ENCODE measurements around the gene WSB2.
"Not testable (repeated sequence)": the region's sequence is repeated elsewhere in the genome, so short reads cannot be mapped to it uniquely, and the experiment has no call there.

The WSB2 gene

DNA sequence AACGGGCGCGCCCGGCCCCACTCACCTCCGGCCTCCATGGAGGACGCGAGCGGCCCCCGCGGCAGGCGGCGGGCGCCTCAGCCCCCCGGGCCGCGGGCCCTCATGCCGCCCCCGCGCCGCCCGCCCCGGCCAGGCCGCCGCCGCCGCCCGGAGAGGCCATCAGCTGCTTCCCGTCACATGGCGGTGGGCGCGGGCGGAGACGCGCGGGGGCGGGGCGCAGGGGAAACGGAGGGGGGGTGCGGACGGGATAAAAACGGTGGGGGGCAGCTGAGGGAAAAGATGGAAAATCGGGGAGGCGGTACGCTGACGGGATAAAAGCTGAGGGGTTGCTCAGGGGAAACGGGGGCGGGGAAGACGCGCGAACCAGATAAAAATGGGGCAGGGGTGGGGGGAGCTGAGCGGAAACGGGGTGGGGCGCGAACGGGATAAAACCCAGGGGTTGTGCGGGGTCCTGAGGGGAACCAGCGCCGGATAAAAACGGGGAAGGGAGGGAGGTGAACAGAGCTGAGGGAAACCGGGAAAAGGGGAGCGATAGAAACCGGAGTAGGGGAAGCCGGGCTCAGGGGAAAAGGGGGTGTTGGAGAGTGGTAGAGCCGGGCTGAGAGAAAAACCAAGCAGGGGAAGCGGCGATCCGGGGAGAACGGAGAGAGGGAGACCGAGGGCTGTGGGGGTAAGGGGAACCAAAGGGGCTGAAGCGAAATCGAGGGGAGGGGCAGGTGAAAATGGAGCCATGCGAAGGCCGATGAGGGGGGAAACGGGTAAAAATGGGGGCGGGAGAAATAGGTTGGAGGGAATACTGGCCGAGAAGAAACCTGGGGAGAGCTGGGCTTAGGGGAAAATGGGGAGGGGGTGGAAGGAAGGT, at the start of gene WSB2:
TSS of gene WSB2 (minus strand) at position 169 of the 862 bp plus-strand sequence. CDS start at position 38, 131 bp downstream.
- DNase-seq (ENCODE audit: low spot score), result peak; percentile 85

DNA sequence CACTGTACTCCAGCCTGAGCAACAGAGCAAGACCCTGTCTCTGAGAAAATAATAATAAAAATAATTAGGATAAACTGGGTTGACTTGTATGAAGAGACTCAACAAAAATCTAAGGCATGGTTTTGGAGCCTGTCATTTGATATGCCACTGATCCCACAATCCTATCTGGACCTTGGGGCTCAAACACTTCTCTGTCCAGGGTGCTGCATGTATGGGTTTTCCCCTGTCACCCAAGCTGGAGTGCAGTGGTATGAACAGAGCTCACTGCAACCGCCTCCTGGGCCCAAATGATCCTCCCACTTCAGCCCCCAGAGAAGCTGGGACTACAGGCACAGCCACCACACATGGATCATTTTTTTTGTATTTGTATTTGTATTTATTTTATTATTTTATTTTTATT, 48.1 kb upstream of the WSB2 start:
- DNase-seq (ENCODE audit: low spot score), result no peak

DNA sequence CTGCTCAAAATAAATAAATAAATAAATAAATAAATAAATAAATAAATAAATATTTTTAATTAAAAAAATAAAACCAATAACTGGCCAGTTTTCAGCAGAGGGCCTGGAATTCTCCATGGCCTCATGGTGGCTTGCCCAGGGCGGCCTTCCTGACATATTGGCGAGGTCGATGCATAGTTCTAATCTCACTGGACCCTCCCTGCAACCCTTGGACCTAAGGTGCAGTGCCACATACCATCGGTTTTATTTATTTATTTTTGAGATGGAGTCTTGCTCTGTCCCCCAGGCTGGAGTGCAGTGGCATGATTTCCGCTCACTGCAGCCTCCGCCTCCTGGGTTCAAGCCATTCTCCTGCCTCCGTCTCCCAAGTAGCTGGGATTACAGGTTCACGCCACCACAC, 46.7 kb upstream of the WSB2 start:
- no peak for DNase-seq (ENCODE audit: low spot score)

DNA sequence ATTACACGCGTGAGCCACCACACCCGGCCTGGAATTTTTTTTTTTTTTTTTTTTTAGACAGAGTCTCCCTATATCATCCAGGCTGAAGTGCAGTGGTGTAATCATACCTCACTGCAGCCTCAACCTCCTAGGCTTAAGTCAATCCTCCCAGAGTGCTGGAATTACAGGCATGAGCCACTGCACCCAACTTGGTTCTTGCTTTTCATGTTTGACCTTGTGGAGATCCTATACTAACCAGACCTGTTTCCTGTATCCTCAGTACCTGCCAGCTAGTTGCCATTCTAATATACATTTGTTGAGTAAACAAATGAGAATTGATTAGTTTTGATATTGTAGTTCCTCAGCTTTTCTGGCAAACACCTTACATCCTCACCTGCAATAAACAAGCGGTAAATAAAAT, 46.0 kb upstream of the WSB2 start:
- no peak for DNase-seq (ENCODE audit: low spot score)

DNA sequence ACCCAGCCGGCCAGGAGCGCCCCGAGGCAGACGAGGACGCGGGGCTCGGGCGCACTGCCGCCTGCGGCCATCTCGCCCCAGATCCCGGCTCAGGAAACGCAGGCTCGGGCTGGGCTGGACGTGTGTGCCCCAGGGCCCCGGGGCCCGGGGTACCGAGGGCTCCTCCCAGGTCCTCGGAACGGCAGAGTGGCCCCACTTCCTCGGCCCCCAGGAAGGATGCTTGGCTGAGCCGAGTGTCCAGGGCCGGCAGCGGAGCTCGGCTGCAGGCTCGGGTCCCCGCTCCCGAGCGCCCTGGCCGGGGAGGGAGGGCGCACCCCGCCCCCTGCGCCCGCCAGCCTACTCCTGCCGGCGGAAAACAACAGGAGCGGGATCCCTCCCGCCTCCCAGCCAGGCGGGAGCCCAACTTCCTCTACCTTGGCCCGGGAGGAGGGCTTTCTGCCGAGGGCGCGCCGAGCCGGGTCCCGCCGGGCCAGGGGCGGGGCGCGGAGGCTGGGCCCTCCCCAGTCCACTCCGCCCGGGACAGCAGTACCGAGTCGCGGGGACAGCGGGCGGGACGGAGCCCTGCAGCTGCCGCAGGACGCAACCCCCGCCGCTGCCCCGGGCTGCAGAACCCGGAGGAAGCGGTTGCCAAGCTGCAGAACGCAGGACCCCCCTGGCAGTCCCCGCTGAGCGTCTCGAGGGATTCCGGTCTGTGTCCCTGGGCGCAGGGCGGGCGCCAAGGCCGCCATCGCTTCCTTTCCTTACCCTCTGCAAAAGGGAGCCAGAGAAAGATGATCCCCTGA, 42.8 kb upstream of the WSB2 start, which contains the start of gene VSIG10:
TSS of gene VSIG10 (minus strand) at position 411 of the 782 bp plus-strand sequence. CDS start at position 71, 340 bp downstream.
- DNase-seq (ENCODE audit: low spot score), result peak; percentile 92

DNA sequence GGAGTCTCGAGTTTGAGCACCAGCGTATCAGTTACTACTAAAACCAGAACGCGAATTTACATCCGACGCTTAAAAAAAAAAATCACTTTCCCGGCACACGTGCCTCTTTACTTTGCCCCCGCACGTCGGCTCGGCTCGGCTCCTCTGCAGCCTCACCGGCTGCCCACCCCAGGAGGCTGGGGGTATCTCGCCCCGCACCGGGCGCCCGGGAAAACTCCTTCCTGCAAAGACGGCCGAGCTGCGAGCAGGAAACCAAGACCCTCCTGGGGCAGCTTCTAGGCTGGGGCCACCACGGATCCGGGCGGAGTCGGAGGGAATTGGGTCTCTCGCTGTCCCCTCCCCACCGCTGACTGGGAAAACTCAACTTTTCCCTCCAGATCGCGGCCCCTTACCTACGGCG, 42.2 kb upstream of the WSB2 start:
- DNase-seq (ENCODE audit: low spot score), result peak; percentile 38

DNA sequence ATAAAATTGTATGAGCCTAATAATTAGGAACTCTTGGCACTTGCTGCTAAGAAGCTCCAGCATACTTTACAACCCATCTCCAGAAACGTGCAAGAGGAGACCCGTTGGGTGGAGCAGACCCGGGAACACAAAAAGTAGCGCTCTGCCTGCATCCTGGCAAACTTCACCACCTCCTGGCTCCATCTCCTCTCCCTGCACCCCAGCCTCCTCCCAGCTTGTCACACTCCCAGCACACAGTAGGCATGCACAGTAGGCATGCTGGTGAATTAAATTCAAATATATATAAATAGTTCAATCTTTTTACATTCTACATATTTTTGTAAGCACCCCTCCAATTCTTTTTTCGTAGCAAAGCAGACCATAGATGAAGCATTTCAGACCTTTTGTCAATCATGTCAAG, 41.6 kb upstream of the WSB2 start:
- DNase-seq (ENCODE audit: low spot score), result no peak

DNA sequence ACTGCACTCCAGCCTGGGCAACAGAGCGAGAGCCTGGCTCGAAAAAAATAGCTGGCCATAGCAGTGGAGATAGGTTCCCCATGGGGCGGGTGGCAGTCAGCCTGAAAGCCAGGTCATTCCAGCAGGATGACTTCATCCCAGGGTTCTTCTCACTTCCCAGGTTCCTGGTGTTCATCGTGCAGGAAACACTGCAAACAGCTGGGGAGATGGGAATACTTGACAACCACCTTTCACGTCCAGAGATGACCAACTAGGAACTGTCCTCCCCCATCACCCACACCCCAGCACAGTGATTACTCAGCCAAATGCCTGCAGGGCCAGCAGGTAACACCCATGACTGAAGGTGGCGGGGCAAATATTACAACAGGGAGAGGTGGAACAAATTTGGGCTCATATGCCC, 41.1 kb upstream of the WSB2 start:
- DNase-seq (ENCODE audit: low spot score), result no peak

DNA sequence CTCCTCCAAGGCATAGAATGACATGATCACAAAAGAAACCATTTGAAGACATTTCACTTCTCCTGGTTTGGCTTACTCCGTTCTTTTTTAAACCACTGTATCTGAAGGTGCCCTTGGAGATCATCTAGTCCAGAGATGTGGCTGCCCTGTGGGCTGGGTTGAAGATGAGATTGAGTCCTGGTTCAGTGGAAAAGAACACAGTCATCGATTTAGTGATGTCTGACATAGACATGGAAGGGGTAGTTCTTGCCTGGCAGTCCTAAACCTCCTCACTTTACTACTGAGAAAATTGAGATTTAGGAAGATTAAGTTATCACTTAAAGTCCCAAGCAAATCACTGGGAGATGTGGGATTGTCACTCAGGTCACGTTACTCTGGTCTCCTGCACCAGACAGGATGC, 40.1 kb upstream of the WSB2 start:
- no peak for DNase-seq (ENCODE audit: low spot score)

DNA sequence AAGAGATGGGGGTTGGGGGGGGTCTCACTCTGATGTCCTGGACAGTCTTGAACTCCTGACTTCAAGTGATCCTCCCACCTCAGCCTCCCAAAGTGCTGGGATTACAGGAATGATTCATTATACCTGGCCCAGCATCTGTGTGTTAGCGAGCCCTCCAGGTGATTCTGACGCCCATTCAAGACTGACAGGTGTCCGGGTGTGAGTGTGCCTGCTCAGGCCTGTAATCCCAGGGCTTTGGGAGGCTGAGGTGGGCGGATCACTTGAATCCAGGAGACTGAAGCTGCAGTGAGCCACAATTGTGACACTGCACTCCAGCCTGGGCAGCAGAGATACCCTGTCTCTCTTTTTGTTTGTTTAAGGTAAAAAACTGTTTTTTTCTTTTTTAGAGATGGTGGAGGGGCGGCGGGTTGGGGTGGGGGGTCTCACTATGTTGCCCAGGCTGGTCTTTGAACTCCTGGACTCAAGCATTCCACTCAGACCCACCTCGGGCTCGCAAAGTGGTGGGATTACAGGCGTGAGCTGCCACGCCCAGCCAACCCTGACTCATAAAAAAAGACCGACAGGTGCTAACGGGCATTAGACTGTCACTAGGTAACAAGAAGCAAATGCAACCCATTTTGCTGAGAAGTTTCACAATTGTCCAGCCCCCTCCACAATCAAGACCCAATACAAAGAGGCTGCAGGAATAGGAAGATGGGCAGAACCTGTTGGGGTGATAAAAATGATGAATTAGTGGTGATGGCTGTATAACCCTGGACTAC, 38.1 kb upstream of the WSB2 start:
- no peak for DNase-seq (ENCODE audit: low spot score)

DNA sequence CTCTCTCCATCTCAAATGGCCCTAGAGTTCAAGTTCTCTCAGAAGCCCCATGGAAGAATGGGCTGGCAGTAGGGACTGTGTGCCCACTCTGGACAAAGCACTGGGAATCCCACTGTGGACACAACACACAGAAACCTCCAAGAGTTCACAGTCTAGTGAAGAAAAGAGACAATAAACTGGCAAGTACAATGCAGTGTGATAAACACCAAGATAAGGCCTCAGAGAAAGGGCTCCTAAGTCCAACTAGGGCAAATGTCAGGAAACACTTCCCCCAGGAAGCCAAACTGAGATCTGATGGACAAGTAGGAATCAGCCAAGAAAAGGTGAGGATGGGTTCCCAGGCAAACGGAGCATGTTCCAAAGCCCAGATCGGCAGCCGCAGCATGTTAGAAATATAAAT, 37.4 kb upstream of the WSB2 start:
- DNase-seq (ENCODE audit: low spot score), result no peak

DNA sequence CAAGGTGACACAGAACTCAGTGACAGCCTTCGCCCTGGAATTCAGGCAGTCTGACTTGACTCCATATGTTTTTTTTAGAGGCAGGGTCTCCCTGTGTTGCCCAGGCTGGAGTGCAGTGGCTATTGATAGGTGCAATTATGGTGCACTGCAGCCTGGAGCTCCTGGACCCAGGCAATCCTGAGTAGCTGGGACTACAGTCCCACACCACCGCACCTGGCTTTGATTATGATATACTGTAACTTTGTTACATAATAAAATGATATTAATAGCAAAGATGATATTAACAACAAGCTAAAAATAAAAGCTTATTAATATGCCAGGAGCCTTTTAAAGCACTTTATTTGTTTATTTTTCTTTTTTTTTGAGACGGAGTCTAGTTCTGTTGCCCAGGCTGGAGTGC, 33.1 kb upstream of the WSB2 start:
- no peak for DNase-seq (ENCODE audit: low spot score)

DNA sequence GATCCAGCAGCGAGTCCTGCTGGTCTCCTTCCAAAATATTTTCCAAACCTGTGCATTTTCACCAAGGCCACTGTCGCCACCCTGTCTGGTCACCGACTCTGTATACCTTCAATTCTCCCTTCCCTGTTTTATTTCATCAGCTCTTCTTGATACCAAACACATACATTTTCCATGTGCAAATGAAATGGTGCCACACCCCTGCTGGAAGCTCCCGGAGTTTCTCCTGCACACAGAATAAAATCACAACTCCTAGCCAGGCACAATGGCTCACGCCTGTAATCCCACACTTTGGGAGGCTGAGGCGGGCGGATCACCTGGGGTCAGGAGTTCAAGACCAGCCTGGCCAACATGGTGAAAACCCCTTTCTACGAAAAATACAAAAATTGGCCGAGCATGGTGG, 28.8 kb upstream of the WSB2 start:
- no peak for DNase-seq (ENCODE audit: low spot score)

DNA sequence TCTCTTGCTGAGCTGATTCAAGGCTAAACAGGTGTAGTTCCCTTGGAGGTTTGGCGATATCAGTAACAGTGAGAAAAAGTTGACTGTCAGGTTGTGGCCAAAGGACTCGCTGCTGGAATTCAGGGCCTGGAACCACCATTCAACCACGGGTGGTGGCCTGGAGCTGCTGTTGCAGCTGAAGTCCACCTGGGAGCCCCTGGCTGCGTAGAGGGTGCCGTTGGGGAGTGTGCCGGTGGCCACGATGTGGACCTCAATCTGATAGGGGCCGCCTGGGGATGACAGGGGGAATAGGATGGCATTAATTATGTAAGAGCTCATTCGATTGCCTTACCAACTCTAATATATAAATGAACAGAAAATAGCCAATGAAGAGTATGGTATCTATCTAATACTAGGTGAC, 21.2 kb upstream of the WSB2 start:
- no peak for DNase-seq (ENCODE audit: low spot score)

DNA sequence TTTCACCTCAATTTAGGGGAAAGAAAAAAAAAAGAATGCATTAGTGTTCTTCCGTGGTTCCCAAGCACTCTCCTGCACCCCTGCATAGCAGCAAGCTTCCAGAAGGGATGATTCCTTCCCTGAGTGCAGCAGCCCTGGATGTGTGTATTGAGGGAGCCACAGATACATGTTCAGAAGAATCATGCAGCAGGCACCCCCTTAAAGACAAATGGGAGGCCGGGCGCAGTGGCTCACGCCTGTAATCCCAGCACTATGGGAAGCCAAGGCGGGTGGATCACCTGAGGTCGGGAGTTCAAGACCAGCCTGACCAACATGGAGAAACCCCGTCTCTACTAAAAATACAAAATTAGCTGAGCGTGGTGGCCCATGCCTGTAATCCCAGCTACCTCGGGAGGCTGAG, 20.5 kb upstream of the WSB2 start:
- not testable (repeated sequence) for DNase-seq (ENCODE audit: low spot score)

DNA sequence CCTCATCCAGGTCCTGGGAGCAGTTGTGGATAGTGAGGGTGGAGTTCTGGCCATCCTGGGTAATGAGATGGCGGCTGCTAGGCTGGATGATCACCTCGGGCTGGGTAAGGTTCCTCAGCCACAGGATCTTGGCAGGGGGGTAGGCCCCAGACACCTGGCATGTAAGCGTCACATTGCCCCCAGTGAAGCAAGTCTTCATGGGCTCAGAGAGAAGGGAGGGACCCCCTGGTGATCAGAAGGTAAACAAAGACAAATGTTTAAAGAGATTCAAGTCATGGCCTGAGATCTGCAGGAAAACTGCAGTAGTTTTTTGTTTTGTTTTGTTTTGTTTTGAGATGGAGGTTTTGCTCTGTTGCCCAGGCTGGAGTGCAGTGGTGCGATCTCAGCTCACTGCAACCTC, 12.8 kb upstream of the WSB2 start:
- DNase-seq (ENCODE audit: low spot score), result no peak

DNA sequence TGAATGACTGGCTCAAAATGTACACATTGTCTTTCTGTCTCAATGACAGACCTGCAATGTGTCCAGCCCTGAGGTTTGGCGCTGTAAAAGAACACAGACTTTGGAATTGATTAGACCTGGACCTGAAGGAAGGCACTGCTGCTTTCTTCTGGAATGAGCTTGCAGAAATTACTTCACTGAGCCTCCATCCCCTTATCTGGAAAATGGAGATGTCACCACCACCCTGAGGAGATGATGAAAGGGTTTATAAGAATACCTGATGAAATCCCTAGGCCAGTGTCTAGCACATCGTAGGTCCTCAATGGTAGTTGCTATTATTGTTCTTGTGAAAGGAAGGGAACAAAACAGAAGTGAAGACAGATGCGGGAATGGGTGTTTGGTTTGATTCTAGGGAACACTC, 9.7 kb upstream of the WSB2 start:
- DNase-seq (ENCODE audit: low spot score), result no peak

DNA sequence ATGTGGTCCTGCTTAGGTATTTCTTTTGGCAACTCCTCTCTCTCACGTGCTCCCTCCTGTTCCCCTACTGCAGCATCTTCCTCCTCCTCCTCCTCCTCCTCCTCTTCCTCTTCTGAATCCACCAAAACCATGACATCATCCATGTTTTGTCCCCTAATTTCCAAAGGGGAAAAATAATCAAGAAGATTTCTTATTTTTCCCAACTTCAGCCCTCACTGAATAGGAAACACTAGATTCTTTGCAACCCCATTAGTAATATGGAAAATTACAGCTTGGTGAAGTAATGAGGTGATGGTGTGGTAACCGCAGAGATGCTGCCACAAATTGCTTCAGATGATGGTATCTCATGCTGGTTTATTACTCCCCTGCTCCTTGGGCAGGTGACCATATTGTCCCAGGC, 7.5 kb upstream of the WSB2 start:
- peak; percentile 1 for DNase-seq (ENCODE audit: low spot score)

DNA sequence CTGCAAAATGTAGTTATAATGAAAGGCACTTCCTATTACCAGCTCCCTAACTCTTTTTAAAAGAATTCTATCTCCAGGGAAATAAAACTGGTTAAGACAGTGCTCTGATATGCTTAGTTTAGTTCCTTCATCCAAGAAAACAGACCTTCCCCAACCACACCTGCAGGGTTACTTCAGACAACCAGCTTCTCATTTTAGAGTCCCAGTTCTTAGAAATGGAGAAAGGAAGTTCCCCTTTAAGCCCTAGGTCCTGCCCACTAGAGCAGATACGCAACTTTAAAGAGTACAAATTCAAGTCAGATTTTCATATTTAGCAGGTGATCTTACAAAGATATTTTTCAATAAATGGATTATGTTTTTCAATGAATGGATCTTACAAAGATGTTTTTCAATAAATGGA, 4.4 kb upstream of the WSB2 start:
- no peak for DNase-seq (ENCODE audit: low spot score)

DNA sequence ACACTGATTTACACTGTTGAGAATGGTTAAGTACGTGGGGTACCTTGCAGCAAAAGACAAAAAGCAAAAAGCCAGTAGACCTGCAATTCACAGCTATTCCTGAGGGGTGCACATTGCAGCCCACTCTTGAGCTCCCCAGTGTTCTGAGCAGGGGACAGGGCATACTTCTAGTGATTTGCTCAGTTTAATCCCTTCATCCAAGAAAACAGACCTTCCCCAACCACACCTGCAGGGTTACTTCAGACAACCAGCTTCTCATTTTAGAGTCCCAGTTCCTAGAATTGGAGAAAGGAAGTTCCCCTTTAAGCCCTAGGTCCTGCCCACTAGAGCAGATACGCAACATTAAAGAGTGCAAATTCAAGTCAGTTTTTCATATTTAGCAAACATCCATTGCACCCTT, 3.6 kb upstream of the WSB2 start:
- no peak for DNase-seq (ENCODE audit: low spot score)

DNA sequence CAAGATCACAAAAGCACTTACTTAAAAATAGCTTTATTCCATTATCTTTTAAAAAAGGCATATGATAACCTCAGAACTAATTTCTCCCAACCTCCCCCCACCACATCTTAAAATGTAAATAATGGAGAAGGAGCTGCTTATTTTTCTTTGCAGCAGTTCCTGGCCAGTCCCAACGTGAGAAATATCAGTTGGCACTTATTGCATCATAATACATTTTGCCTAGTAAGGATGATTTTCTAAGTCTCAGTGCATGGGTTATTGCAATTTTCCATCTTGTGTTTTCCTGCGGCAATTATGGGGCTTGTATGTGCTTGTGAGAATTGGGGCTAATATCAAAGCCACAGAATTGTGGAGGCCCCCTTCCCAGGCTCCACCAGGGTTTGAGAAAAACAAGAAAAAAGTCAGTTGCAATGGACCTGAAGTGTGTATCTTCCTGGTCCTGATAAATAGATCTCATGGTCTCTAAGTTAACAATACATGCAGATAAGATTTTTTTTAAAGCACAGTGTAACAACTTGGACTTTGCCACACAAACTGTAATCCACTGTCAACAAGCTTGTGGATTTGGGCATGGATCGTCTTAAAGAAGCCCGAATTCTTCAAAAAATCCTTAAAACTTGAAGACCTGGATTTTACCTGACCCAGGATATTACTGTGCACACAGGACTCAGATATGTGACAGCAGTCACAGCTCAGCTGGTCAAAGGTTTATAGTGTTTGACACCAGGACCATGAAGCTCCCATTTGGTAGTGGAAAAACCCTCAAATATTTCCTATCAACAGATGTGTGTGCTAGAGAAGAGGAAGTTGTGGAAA, 2.8 kb upstream of the WSB2 start:
- no peak for DNase-seq (ENCODE audit: low spot score)
